Peyer's patch (tissue), 4 donors: ENCODE measurements around the gene WIZ.

Experiments used
- POLR2A ChIP-seq, 2 donors: fragments of 450-650 bp; IDR thresholded peaks; one replicate each; pipeline ENCODE4 v1.5.1; 2017; ENCODE audit warnings: antibody characterized with exemption in 2 of 2, mild to moderate bottlenecking in 2 of 2, moderate library complexity in 2 of 2
- TF ChIP-seq, protein P1 (sequence below), 6 experiments: fragments of 450-650 bp in 4 of 6; fragments of 200-600 bp in 2 of 6; sonication (generic) in 1 of 6; IDR thresholded peaks; one replicate each; pipeline ENCODE4 v1.5.1; 2017 to 2019; ENCODE audit warnings: antibody characterized with exemption in 6 of 6, mild to moderate bottlenecking in 3 of 6, moderate library complexity in 1 of 6

DNA sequence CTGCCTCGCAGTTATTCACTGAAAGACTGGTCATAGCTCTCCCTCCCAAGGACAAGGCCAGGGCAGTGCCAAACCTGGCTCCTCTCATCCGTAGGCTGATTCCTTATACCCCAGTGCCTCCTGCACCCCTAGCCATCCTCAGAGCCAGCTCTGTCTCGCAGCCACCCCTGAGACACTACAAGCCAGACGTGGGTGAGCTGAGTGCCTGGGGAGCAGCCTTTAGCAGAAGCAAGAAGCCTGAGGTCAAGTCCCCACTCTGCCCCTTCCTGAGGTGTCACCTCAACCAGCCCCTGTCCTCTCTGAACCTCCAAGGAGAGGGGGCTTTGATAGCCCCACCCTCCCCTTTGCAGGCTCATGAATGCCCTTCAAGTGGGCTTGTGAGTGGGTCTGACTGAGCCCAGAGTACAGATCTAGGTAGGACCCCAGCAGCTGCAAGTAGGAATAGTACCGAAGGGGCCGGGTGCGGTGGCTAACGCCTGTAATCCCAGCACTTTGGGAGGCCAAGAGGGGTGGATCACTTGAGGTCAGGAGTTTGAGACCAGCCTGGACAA lies 16.2 kb downstream of the WIZ start:
- TF ChIP-seq, protein P1, sequence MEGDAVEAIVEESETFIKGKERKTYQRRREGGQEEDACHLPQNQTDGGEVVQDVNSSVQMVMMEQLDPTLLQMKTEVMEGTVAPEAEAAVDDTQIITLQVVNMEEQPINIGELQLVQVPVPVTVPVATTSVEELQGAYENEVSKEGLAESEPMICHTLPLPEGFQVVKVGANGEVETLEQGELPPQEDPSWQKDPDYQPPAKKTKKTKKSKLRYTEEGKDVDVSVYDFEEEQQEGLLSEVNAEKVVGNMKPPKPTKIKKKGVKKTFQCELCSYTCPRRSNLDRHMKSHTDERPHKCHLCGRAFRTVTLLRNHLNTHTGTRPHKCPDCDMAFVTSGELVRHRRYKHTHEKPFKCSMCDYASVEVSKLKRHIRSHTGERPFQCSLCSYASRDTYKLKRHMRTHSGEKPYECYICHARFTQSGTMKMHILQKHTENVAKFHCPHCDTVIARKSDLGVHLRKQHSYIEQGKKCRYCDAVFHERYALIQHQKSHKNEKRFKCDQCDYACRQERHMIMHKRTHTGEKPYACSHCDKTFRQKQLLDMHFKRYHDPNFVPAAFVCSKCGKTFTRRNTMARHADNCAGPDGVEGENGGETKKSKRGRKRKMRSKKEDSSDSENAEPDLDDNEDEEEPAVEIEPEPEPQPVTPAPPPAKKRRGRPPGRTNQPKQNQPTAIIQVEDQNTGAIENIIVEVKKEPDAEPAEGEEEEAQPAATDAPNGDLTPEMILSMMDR (IDR thresholded peaks at IDR 0.05): no peak
- no peak for TF ChIP-seq POLR2A (IDR thresholded peaks at IDR 0.05)
